GM19240 (cell line): Measurements from ENCODE around the gene CEP170.

Experiments used
- DNase-seq: peaks from one replicate; pipeline ENCODE4 v3.0.0; 2011; ENCODE audit warnings: low spot score; ENCODE audit not compliant: insufficient read length

CEP170 gene

GRCh38 chr1:243254927-243255790, at the start of gene CEP170:
TSS of gene CEP170 (minus strand) at chr1:243255281. CDS start at chr1:243225280, 30,001 bp downstream.
- peak; percentile 40 for DNase-seq

- DNase-seq: no peak
Observed at GRCh38 chr1:243301059-243301458, 46.0 kb upstream of the CEP170 start.

GRCh38 chr1:243299069-243299468, 44.0 kb upstream of the CEP170 start:
- DNase-seq: no peak

GRCh38 chr1:243294723-243295121, 39.6 kb upstream of the CEP170 start:
- no peak for DNase-seq

GRCh38 chr1:243293941-243294722, 39.1 kb upstream of the CEP170 start:
- no peak for DNase-seq

GRCh38 chr1:243292117-243292516, 37.0 kb upstream of the CEP170 start:
- no peak for DNase-seq

- DNase-seq: no peak
Observed at GRCh38 chr1:243291292-243291691, 36.2 kb upstream of the CEP170 start.

- no peak for DNase-seq
Observed at GRCh38 chr1:243288062-243288461, 33.0 kb upstream of the CEP170 start.

- peak; percentile 3 for DNase-seq
Observed at GRCh38 chr1:243287652-243288051, 32.6 kb upstream of the CEP170 start.

- no peak for DNase-seq
Observed at GRCh38 chr1:243287123-243287460, 32.0 kb upstream of the CEP170 start.

GRCh38 chr1:243286409-243287122, 31.5 kb upstream of the CEP170 start:
- no peak for DNase-seq

- no peak for DNase-seq
Observed at GRCh38 chr1:243281672-243282071, 26.6 kb upstream of the CEP170 start.

- DNase-seq: no peak
Observed at GRCh38 chr1:243280571-243281129, 25.6 kb upstream of the CEP170 start.

- DNase-seq: no peak
Observed at GRCh38 chr1:243275316-243275715, 20.2 kb upstream of the CEP170 start.

- no peak for DNase-seq
Observed at GRCh38 chr1:243273945-243274344, 18.9 kb upstream of the CEP170 start.

- no peak for DNase-seq
Observed at GRCh38 chr1:243273506-243273905, 18.4 kb upstream of the CEP170 start.

- DNase-seq: no peak
Observed at GRCh38 chr1:243272401-243272800, 17.3 kb upstream of the CEP170 start.

- no peak for DNase-seq
Observed at GRCh38 chr1:243271996-243272395, 16.9 kb upstream of the CEP170 start.

- no peak for DNase-seq
Observed at GRCh38 chr1:243270097-243270864, 15.2 kb upstream of the CEP170 start.

- no peak for DNase-seq
Observed at GRCh38 chr1:243269461-243269801, 14.3 kb upstream of the CEP170 start.
